T follicular helper cell (primary cell): ENCODE results near the gene NDRG4.
"Not testable (repeated sequence)": the region's sequence is repeated elsewhere in the genome, so short reads cannot be mapped to it uniquely, and the experiment has no call there.

Source experiments
- DNase-seq: peaks from one replicate; pipeline ENCODE4 v3.0.0-alpha.2; 2020; ENCODE audit warnings: low read depth

The NDRG4 gene

DNA sequence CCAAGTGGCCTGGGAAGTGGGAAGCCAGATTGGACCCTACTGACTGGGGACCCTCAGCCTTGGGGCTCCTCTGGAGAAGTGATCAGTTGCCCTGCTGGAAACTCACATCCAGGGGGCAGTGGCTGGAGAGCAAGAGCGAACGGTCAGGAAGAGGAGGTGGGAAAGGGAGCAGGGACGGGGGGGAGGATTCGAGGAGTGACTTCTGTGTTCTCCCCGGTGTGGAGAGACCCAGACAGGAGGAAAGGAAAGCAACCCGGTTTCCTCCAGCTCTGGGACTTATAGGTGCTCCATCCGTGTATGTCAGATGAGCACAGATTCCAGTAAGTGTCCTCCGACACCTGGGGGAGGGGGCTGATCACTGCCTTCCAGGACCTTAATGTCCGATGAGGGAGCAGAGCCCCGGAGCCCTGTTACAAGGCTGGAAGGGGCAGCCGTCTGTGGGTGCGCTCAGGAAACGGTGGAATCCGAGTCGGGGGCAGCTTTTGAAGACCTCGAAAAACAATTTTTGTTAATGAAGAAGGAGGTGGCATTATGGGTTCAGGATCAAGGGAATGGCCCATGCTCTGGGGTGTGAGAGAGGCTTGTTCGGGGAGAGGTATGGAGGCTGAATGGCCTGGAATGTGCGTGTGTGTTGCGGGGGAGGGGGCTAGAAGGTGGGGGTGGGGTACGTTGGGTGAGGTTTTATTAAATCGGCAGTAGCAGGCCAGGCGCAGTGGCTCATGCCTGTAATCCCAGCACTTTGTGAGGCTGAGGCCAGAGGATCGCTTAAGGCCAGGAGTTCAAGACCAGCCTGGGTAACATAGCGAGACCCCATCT is 34.8 kb upstream of the NDRG4 start:
- DNase-seq, result no peak

- DNase-seq, result no peak
Observed at GRCh38 chr16:58465817-58466216, 34.1 kb upstream of the NDRG4 start.

GRCh38 chr16:58466396-58466795 is 33.5 kb upstream of the NDRG4 start:
- DNase-seq, result no peak

- DNase-seq, result no peak
Observed at GRCh38 chr16:58467905-58468304, 32.0 kb upstream of the NDRG4 start.

- no peak for DNase-seq
Observed at GRCh38 chr16:58471209-58471975, 28.6 kb upstream of the NDRG4 start.

DNA sequence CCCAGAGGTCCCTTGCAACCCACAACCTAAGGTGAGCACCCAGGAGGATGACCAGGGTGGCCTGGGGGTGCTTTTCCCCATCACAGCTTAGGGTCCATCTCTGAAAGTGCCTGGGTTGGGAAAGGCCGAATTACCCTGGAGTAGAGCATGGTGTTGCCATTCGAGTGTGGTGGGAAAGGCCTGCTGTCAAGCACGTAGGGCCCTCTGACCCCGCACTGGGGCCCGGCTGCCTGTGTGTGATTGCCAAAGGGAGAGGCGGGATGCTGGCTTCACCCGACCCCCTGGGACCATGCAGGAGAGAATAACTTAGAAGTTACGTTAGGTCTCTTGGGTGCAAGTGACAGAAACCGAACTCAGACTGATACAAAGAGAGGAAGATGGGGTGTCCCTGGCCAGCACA is 27.7 kb upstream of the NDRG4 start:
- DNase-seq, result no peak

DNA sequence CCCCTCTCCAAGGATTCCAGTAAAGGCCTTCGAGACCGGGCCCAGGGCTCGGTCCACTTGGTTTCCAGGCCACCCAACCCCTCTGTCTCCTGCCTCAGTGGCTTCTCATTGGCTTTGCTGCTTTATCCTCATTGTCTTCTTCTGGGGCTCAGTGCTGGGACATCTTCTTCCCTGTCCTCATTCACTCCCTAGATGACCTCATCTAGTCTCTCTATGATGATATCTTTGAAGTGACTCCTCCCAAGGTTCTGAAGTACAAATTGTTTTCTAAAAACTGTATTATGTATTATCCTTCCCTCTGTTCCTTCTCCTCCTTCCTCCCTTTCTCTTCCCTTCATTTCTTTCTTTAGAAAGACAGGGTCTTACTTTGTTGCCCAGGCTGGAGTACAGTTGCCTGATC is 27.1 kb upstream of the NDRG4 start:
- DNase-seq, result no peak

DNA sequence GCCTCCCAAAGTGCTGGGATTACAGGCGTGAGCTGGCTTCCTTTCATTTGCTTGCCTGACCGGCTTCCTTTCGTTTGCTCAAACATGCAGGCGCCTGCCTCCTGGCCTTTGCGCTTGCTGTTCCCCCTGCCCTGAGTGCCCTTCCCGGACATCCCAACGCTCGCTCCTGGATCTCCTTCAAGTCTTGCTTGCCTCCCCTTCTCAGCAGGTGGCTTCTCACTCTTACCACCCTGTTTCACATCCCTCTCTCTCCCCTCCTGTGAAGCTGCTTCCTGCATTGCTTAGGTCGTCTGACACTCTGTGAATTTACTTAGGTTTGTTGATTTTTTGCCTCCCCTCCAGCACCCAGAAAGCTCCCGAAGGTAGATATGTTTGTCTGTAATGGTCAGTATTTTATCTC is 25.6 kb upstream of the NDRG4 start:
- DNase-seq, result no peak

DNA sequence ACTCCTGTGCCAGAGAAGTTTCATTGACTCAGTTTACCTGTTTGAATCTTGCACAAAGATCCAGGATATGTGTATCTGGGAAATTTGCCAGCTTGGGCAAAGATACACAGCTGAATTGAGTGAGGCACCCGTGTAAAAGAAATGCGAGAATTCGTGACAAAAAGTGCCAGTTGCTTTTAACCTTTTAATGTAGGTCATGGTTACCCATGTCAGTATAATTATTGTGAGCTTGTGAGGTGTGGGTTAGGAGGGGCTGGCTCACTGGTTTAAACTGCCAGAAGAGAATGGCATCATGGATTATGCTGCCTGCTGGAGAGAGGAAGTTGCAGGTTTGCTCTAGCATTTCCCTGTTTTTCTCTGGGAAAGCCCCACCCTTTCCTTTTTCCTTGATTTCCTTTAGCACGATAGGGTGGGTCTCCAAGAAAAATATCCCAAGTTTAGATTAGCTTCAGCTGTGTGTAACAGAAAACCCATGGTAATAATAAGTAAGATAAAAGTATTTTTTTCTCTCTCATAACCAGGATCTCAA is 24.8 kb upstream of the NDRG4 start:
- no peak for DNase-seq

DNA sequence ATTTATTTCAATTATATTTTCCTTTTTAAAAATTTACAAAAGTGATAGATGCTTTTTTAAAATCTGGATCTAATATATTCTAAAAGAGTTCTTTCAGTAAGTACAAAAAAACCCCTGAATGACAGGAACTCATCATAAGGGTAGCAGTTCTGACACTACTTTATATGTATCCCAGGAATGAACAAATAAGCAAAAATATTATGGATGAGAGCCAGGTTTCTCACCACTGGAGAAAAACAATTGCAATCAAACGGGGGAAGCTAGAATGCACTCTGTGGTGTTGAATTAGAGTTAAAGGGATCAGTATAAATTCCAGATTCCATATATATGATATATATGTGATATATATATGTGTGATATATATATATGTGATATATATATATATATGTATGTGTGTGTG is 23.2 kb upstream of the NDRG4 start:
- no peak for DNase-seq

DNA sequence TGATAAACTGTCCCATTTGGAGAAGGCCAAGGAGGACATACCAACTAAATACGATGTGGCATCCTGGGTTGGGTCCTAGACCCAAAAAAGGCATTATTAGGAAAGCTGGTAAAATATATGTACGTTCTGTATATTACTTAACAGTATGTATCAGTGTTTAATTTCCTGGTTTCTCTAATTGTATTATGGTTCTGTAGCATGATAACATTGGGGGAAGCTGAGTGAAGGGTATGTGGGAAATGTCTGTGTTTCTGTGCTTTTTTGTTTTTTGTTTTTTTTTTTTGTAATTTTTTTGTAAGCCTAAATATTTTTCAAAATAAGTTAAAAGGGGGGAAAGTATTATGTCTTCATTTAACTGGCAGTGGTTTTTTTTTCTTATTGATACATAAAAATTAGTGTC is 21.5 kb upstream of the NDRG4 start:
- DNase-seq, result no peak

DNA sequence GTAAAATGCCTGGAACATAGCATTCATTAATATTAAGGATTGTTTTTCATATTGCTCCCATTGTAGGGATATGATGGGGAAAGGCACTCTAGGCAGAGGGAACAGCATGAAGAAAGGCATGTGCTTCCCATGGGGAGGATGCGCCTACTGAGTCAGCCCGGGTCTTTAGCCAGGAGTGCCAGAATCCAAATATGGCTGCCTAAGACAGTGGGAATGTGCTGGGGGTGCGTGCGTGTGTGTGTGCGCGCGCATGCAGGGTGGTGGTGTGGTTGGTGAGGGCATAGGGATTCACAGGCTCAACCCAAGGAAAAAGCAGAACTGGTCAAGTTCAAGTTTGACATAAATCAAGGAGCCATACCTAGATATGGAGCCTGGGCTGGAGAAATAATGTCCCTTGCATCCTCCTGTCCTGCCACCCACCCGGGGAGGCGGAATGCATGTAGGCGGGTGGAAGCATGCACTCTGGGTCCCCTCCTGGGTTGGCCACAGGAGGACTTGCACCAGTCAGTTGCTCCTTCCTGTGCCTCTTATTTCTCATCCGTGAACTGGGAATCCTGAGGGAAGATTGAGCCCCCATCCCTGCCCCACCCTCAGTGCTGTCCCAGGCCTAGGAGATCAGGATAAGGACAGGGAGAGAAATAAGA is 18.6 kb upstream of the NDRG4 start:
- no peak for DNase-seq

DNA sequence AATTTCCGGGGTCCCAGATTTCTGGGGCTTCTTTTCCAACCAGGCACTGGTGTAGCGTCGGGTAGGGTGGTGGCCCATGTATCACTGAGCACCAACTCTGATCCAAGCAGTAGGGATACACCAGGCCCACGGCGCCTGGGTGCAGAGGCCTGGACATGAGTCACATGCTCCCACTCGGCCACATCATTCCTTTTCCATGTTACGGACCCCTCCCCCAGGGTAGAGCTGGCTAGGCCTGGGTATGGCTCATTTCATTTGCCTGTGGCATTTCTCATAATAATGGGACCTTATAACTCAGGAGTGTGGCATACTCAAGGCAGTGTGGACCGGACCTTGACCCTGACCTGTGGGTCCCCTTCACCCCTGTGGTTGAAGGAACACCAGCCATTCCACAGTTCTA is 18.0 kb upstream of the NDRG4 start:
- no peak for DNase-seq

DNA sequence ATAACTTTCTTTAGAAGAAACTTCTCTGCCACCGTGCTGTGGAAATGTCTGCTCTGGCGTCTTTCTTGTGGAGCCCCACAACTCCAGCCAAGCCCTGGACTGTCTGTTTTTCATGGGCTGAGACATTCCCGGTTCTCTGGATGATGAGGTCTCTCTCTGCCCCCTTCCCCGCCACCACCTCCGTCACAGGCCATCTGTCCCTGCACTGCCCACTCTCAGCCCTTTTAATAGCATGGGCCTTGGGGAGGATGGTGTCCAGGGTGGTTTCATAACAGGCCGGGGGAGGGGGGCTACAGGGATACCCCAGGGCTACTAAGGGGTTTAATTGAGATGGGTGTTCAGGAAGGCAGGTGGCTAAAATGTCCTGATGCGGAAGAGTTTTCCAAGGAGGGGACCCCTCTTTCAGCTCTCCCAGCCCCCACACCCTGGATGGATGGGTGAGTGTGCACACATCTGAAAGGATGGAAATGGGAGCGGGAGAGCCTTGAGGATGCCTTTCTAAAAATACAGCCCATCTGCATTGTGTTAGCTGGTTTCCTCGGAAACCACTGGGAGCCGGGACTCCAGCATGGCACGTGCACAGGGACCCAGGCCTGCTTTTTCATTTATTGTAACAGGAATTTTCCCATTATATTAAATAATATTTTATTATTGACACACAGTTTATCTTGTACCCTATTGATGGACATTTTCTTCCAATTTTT is 14.6 kb upstream of the NDRG4 start:
- no peak for DNase-seq

GRCh38 chr16:58487566-58488351 is 12.2 kb upstream of the NDRG4 start:
- peak; percentile 54 for DNase-seq

DNA sequence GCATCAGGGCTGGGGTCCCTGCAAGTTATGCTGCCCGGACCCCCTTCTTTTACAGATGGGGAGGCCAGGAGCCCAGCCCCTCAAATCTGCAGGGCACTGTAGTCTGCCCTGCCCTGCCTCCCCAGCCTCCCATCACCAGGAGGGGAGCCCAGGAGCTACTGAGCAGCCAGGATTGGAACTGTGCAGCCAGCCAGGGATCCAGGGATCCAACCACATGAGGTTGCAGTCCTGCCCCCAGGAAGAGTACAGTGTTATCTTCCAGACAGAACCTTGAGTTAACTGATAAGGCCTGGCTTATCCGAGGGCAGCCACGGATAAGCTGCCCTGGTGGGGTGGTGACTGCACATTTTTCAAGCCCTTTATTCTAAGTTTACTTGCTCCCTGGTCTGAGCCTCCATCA is 11.4 kb upstream of the NDRG4 start:
- no peak for DNase-seq

DNA sequence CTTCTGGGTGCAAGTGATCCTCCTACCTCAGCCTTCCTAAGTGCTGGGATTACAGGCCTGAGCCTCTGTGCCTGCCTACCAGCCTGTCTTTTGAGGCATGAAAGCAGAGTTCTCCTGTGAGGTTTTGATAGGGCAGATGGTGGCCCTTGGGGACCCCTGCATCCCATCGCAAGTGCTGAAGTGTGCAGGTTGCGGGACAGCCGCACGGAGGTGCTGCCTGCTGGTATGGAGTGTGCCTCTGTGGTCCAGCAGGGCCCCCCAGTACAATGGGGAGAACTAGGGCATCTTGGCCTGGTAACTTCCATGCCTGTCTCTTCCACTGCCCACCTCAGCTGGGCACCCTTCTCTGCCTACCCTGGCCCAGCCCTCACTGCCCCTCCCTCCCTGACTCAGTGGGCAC is 9.9 kb upstream of the NDRG4 start:
- no peak for DNase-seq

DNA sequence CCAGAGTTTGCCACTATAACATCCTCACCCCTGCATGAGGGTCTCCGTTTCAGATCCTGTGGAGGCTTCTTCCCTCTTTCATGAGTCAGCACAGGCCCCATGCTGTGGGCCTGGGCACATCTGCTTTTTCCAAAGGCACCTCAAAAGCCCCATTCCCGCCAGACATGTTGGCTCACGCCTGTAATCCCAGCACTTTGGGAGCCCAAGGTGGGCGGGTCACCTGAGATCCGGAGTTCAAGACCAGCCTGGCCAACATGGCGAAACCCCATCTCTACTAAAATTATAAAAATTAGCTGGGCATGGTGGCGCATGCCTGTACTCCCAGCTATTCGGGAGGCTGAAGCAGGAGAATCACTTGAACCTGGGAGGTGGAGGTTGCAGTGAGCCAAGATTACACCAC is 9.4 kb upstream of the NDRG4 start:
- not testable (repeated sequence) for DNase-seq

- no peak for DNase-seq
Observed at GRCh38 chr16:58492066-58492465, 7.9 kb upstream of the NDRG4 start.

DNA sequence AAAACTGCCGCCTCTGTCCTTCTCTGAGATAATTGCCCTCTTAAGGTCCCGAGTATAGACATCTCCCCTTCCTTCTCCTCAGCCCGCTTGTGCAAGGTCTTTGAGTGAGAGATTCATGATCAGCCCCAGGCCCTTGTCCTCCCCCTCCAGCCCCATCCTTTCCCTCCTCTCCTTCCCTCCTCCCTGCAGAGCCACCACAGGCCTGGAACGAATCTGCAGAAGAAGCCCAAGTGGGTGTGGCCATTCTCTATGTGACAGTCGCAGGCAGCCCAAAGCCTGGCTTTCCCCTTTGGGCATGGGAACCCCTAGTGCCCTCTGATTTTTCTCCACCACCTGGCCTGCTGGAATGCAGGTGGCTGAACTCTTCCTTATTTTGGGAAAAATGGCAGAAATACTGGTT is 7.2 kb upstream of the NDRG4 start:
- no peak for DNase-seq

DNA sequence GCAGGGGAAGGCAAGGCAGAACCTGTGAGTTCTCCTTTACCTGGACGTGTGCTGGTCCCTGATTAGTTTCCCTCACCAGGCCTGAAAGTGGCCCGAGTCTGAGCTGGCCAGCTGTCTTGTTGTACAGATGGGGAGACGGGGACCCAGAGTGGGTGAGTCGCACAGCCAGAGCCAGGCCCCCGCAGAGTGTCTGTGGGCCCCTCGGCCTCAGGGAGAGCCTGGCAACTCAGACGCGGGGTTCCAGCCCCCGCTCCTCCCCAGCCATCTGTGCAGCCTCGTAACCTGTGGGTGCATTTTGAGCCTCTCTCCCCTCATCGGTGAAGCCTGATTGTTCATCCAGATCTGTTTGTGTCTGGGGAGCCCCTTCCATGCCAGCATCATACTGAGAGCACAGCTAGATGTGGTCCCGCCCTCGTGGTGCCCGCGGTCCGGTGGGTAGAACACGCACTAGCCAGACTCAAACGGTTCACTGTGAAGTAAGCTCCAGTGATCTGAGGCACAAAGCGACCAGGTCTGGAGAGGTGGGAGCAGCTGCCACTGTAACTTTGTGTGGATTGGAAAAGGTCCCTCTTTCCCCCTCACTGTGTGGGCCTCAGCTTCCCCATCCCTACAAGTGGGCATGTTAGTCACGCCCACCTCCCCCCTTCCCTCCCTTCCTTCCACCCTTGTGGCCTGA is 6.0 kb upstream of the NDRG4 start:
- no peak for DNase-seq
